ENCODE results near the gene PKD2L1.
A peak's percentile ranks its signal among the peaks of the same experiment; 100 is the strongest.

Gene PKD2L1

DNA sequence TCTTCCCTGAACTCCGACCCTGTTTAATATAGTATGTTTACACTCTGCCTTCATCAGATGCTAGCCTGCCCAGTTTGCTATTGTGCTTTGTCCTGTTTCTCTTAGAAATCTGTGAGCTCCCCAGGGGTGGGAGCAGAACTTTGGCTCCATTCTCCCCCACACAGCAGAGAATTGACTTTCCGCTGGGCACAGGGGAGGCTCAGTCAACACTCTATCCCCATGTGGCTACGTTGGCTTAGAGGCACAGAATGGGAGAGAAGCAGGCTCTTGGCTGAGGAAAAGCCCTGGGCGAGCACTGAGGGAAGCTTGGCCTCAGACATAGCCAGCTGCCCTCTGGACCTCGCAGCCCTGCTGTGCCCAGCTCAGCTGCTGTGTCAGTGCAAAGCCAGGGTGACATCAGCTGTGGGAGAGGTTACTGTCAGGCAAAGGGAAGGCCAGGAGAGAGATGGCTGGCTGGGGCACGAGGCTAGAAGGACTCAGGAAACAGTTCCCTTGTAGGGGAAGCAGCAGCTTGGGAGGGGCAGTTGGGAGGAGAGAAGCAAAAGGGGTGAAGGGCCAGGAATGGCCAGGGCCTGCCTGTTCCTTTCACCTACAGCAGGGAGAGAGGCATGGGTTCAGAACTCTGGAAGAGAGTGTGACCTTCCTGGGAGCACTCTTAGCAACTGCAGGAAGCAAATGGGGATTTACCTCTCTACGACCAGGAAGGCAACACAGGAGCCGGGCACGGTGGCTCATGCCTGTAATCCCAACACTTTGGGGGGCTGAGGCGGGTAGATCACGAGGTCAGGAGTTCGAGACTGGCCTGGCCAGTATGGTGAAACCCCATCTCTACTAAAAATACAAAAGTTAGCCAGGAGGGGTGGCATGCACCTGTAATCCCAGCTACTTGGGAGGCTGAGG, 11.2 kb upstream of the PKD2L1 start:
- no peak for TF ChIP-seq CTCF (IDR thresholded peaks at IDR 0.05; ENCODE audit: insufficient read depth, missing control alignments)
- no peak for FAIRE-seq
- no peak for DNase-seq (ENCODE audit: insufficient read length, low spot score)

DNA sequence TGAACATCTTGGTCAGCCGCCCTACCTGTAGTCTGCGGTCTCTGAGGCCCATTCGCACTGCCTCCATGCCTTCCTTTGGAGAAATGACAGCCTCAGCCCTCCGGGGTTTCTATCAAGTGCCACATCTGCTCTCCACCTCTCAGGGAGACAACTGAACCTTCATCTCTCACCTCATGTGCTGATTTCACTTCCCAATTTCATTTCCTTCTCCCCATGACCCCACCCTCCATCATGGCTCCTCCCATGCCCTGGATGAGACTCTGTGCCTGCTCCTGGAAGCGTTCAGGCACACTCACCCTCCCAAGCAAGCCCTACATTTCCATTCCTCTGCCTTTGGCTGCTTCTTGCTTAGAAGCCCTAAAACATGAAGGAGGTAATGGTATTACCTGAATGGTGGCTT, 9.2 kb upstream of the PKD2L1 start:
- DNase-seq (ENCODE audit: insufficient read length, low spot score) (no peak), FAIRE-seq (no peak)
- no peak for TF ChIP-seq CTCF (IDR thresholded peaks at IDR 0.05; ENCODE audit: insufficient read depth, missing control alignments)

GRCh38 chr10:100338434-100339036, 8.5 kb upstream of the PKD2L1 start:
- DNase-seq (ENCODE audit: insufficient read length, low spot score): peak; percentile 52
- TF ChIP-seq CTCF (IDR thresholded peaks at IDR 0.05; ENCODE audit: insufficient read depth, missing control alignments): peak; percentile 86
- FAIRE-seq: no peak

- no peak for TF ChIP-seq CTCF (IDR thresholded peaks at IDR 0.05; ENCODE audit: insufficient read depth, missing control alignments)
- DNase-seq (ENCODE audit: insufficient read length, low spot score) (no peak), FAIRE-seq (no peak)
These were observed 4.7 kb upstream of the PKD2L1 start for GRCh38 chr10:100334762-100335161.

DNA sequence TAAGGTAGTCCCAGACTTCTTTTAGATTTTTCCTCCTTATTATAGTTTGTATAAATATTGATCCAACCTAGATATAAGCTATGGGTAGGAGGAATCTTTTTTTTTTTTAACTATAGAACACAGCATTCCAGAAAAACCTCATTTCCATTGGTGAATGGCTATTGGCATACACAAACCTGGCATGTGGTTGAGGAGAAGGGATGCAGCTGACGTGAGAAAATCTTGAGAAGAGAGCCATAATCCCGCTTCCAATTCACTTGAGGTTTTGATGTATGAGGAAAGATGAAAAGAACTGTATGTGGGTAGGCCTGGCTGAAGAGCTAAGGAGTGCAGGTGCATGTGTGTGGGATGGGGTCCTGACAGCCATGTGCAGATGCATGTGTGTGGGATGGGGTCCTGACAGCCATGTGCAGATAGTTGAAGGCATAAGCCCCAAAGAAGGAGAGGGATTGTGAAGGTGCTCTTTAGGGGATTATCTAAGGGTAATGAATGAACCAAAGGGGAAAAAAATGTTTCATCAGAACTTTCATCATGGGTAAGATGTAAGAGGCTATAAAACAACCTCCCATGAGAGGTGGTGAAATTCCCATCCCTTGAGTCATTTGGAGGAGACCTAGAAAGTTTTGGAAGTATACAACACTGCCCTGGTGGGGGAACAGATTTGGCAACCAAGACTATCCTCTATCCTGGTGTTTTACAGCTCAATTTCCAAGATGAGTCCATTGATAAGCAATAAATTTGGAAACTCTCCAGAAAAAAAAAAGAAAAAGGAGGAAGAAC, 3.8 kb upstream of the PKD2L1 start:
- DNase-seq (ENCODE audit: insufficient read length, low spot score): no peak
- no peak for FAIRE-seq
- no peak for TF ChIP-seq CTCF (IDR thresholded peaks at IDR 0.05; ENCODE audit: insufficient read depth, missing control alignments)

DNA sequence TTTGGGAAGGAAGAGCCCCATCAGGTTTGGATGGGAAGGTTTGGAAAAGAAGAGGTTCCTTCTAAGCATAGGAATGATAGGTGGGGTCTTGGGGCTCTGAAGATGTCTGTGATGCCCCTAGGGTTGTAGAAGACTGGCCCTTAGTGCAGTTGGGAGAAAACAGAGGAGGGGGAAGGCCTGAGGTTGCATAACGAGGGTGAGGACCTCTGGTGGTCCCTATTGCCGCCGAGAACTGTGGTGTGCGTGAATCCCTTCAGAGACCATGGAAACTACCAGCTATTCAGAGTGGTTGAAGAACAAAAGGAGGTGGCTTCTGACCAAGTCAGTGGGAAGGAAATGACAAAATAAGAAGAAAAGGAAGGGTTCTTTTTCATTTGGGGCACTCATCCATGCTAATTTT, 3.1 kb upstream of the PKD2L1 start:
- no peak for TF ChIP-seq CTCF (IDR thresholded peaks at IDR 0.05; ENCODE audit: insufficient read depth, missing control alignments)
- DNase-seq (ENCODE audit: insufficient read length, low spot score) (no peak), FAIRE-seq (no peak)
